Measurements from ENCODE around the gene SLC27A3. TPM values are rescaled to one million over a fixed set of nuclear protein-coding genes. Genes with fewer than 3 reads are reported as not detected.

Gene SLC27A3
- total and polyA plus RNA-seq, 2 donors (not counting 3 experiments of a cell fraction or from before 2014, with no cell fraction given) = 26.6 to 34.3 TPM

- intact Hi-C loops (cut with micrococcal nuclease) = no loop called here
- H3K9me3 ChIP-seq (replicated peaks; ENCODE audit: control insufficient read depth, insufficient read depth, low read length) = no peaks in the 10 kb centered on the region
- H3K4me3 ChIP-seq (replicated peaks in 1 of 3; ENCODE audit: insufficient read depth in 1 of 3, low read depth in 1 of 3, low read length in 3 of 3) = no peak overlapping the region
- peaks cover 2% of the 10 kb centered on the region for H3K79me2 ChIP-seq (ENCODE audit: control insufficient read depth, insufficient read depth, low read length)
- POLR2A ChIA-PET = no interaction called here
- FAIRE-seq (no peak), DNase-seq (ENCODE audit: low read depth, low spot score) (no peak)
- no peak overlapping the region for H2AFZ ChIP-seq (ENCODE audit: low read depth, low read length)
- H3K9me1 ChIP-seq (replicated peaks; ENCODE audit: control insufficient read depth, extremely low read depth, insufficient read depth, low read length) = no peaks in the 10 kb centered on the region
- H3K27ac ChIP-seq (ENCODE audit: insufficient read depth, low read depth, low read length) = no peak overlapping the region
- H4K20me1 ChIP-seq (replicated peaks; ENCODE audit: control insufficient read depth, extremely low read depth, insufficient read depth, low read length) = no peaks in the 10 kb centered on the region
- H3K36me3 ChIP-seq (ENCODE audit: control insufficient read depth in 2 of 2, extremely low read depth in 1 of 2, insufficient read depth in 2 of 2, low read length in 2 of 2) = no peaks in the 10 kb centered on the region
- no peak for TF ChIP-seq POLR2A (IDR thresholded peaks at IDR 0.05; ENCODE audit: low read depth, low read length)
- TF ChIP-seq CTCF (IDR thresholded peaks at IDR 0.05; ENCODE audit: extremely low read depth in 1 of 2, insufficient read depth in 1 of 2, low read depth in 1 of 2, low read length in 2 of 2) = no peak
- no peak for TF ChIP-seq MAX (IDR thresholded peaks at IDR 0.05; ENCODE audit: insufficient read depth, insufficient read length)
- no peak for TF ChIP-seq FOS (IDR thresholded peaks at IDR 0.05; ENCODE audit: borderline replicate concordance, insufficient read depth, low read length)
- TF ChIP-seq JUN (IDR thresholded peaks at IDR 0.05; ENCODE audit: borderline replicate concordance, insufficient read depth, insufficient read length, low read depth) = no peak
- no peak for TF ChIP-seq EZH2 (IDR thresholded peaks at IDR 0.05; ENCODE audit: borderline replicate concordance, low read depth, low read length, severe bottlenecking)
- no peak overlapping the region for H3K4me2 ChIP-seq (ENCODE audit: insufficient read depth, low read length)
- dilution Hi-C loops (cut with MboI; ENCODE audit: extremely low pct_ligation_motif_present, low sequenced_read_pairs) = no loop called here
- peaks cover 11% of the 10 kb centered on the region for H3K4me1 ChIP-seq (ENCODE audit: control insufficient read depth, extremely low read depth, insufficient read depth, low read length)
- CTCF ChIA-PET = no interaction called here
- no TSS peak for BruUV-seq (replicated peaks)
- no peak overlapping the region for H3K9ac ChIP-seq (replicated peaks; ENCODE audit: extremely low read depth, insufficient read depth, low read length)
- H3K27me3 ChIP-seq (ENCODE audit: control insufficient read depth in 2 of 2, insufficient read depth in 2 of 2, low read length in 2 of 2) = no peaks in the 10 kb centered on the region
These were observed 41.2 kb upstream of the SLC27A3 start for GRCh38 chr1:153733970-153734369.
